Cardiac muscle cell (in vitro differentiated cells and primary cell): ENCODE measurements around the gene ACOT7. TPM values are rescaled to one million over a fixed set of nuclear protein-coding genes. Genes with fewer than 3 reads are reported as not detected.
"Not testable (repeated sequence)": the region's sequence is repeated elsewhere in the genome, so short reads cannot be mapped to it uniquely, and the experiment has no call there.

Experiments used
- DNase-seq, 2 donors: peaks; one replicate each; pipeline versions ENCODE4 v3.0.0 to v3.0.0-alpha.2; 2010 to 2017; ENCODE audit warnings: low read depth in 1 of 2, low spot score in 1 of 2
- H3K27ac ChIP-seq: fragments of 200-600 bp; sonication (generic); 2 replicates; pipeline ENCODE4 v1.5.1; 2016
- H3K27me3 ChIP-seq: fragments of 200-600 bp; sonication (generic); 2 replicates; pipeline ENCODE4 v1.6.0; 2016; ENCODE audit warnings: control low read depth
- H3K36me3 ChIP-seq: fragments of 200-600 bp; sonication (generic); 2 replicates; pipeline ENCODE4 v1.5.1; 2016; ENCODE audit warnings: control low read depth
- H3K4me1 ChIP-seq: fragments of 200-600 bp; sonication (generic); 2 replicates; pipeline ENCODE4 v1.8.1; 2017; ENCODE audit warnings: low read depth, mild to moderate bottlenecking, mixed run types
- H3K4me3 ChIP-seq: fragments of 200-600 bp; sonication (generic); 2 replicates; pipeline ENCODE4 v1.5.1; 2016; ENCODE audit warnings: mild to moderate bottlenecking
- H3K9me3 ChIP-seq: fragments of 200-600 bp; sonication (generic); 2 replicates; pipeline ENCODE4 v1.5.1; 2017; ENCODE audit warnings: low read depth, mild to moderate bottlenecking, control low read depth
- polyA plus RNA-seq: library from polyadenylated mRNA; unstranded; fragments of >200 nt; fragmentation: Nextera tagmentation; extraction: Ambion mirVana; gene quantifications from 2 replicates; pipeline ENCODE4 v1.2.1, GENCODE V29; 2016
- total RNA-seq: library from RNA; depleted of rRNA; stranded (reverse); fragments of >200 nt; gene quantifications from 2 replicates; pipeline ENCODE4 v1.2.3, GENCODE V29; 2016
- TF ChIP-seq, protein P1 (sequence below): IDR thresholded peaks from 2 replicates; pipeline ENCODE4 v1.5.1; 2012; ENCODE audit warnings: low read depth, mild to moderate bottlenecking, low read length

Gene ACOT7
- total and polyA plus RNA-seq, 2 experiments from 2014 or later, result 11.8 to 51.2 TPM

- no peaks in the 10 kb centered on the region for H3K9me3 ChIP-seq
- H3K27ac ChIP-seq, result no peak overlapping the region
- no peak for DNase-seq
- H3K27me3 ChIP-seq, result peaks cover 73% of the 10 kb centered on the region
- H3K4me3 ChIP-seq, result no peak overlapping the region
- TF ChIP-seq, protein P1, sequence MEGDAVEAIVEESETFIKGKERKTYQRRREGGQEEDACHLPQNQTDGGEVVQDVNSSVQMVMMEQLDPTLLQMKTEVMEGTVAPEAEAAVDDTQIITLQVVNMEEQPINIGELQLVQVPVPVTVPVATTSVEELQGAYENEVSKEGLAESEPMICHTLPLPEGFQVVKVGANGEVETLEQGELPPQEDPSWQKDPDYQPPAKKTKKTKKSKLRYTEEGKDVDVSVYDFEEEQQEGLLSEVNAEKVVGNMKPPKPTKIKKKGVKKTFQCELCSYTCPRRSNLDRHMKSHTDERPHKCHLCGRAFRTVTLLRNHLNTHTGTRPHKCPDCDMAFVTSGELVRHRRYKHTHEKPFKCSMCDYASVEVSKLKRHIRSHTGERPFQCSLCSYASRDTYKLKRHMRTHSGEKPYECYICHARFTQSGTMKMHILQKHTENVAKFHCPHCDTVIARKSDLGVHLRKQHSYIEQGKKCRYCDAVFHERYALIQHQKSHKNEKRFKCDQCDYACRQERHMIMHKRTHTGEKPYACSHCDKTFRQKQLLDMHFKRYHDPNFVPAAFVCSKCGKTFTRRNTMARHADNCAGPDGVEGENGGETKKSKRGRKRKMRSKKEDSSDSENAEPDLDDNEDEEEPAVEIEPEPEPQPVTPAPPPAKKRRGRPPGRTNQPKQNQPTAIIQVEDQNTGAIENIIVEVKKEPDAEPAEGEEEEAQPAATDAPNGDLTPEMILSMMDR, result no peak
- H3K4me1 ChIP-seq, result no peaks in the 10 kb centered on the region
- H3K36me3 ChIP-seq, result no peaks in the 10 kb centered on the region
These were observed 15.5 kb upstream of the ACOT7 start for GRCh38 chr1:6409053-6409452.

- H3K9me3 ChIP-seq, result no peaks in the 10 kb centered on the region
- peaks cover 64% of the 10 kb centered on the region for H3K27me3 ChIP-seq
- H3K4me3 ChIP-seq, result no peak overlapping the region
- no peaks in the 10 kb centered on the region for H3K4me1 ChIP-seq
- DNase-seq, result no peak
- H3K27ac ChIP-seq, result no peak overlapping the region
- TF ChIP-seq, protein P1, result no peak
- no peaks in the 10 kb centered on the region for H3K36me3 ChIP-seq
These were observed 14.5 kb upstream of the ACOT7 start for GRCh38 chr1:6408023-6408422.

GRCh38 chr1:6401673-6402072, 8.1 kb upstream of the ACOT7 start:
- Histone ChIP-seq H3K27me3 (peaks cover 17% of the 10 kb centered on the region), H3K9me3 (no peaks in the 10 kb centered on the region), H3K4me1 (no peaks in the 10 kb centered on the region), H3K27ac (no peak overlapping the region), H3K4me3 (no peak overlapping the region), H3K36me3 (no peaks in the 10 kb centered on the region)
- TF ChIP-seq, protein P1, result no peak
- DNase-seq, result no peak

GRCh38 chr1:6399294-6399693, 5.7 kb upstream of the ACOT7 start:
- Histone ChIP-seq H3K36me3 (no peaks in the 10 kb centered on the region), H3K9me3 (no peaks in the 10 kb centered on the region)
- no peak for DNase-seq

DNA sequence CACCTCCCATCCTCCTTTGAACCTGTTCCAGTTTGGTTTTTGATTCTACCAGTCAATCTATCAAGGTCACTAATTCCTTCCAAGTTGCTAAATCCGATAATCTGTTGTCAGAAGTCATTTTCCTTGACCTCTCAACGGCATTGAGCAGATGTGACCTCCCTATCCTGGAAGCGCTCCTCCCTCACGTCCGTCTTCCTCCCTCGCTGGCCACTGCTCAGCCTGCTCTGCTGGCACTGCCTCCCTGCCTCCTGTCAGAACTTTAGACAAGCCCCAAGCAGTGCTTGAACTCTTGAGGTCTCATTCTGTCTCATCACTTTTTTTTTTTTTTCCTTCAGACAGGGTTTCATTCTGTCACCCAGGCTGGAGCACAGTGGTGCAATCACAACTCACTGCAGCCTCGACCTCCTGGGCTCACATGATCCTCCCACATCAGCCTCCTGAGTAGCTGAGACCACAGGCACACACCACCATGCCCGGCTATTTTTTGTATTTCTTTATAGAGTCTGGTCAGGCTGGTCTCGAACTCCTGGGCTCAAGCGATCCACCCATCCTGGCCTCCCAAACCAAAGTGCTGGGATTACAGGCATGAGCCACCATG, 4.4 kb upstream of the ACOT7 start:
- Histone ChIP-seq H3K4me3 (no peak overlapping the region), H3K27ac (no peak overlapping the region), H3K36me3 (no peaks in the 10 kb centered on the region), H3K9me3 (no peaks in the 10 kb centered on the region), H3K27me3 (no peaks in the 10 kb centered on the region), H3K4me1 (peaks cover 4% of the 10 kb centered on the region)
- no peak for DNase-seq
- TF ChIP-seq, protein P1, result no peak

More at GRCh38 chr1:6399294-6399693, 5.7 kb upstream of the ACOT7 start:
- TF ChIP-seq, protein P1, result no peak
- Histone ChIP-seq H3K4me1 (peaks cover 1% of the 10 kb centered on the region), H3K4me3 (no peak overlapping the region), H3K27ac (no peak overlapping the region), H3K27me3 (no peaks in the 10 kb centered on the region)

DNA sequence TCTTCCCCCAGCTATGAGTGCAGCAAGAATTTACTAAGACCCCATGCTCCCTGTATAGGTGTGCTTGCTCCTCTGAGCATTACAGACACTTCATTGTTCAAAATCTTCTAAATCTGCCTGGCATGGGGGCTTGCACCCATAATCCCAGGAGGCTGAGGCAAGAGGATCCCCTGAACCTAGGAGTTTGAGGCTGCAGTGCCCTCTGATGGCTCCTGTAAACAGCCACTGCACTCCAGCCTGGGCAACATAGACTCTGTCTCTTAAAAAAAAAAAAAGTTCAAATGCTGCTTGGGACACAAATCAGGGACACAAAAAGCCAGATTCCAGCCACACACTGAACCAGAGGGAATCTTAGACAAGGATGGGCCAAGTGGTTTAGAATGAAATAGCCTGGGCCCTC, 3.4 kb upstream of the ACOT7 start:
- TF ChIP-seq, protein P1, result peak; percentile 14
- DNase-seq, result no peak
- H3K9me3 ChIP-seq, result no peaks in the 10 kb centered on the region
- no peaks in the 10 kb centered on the region for H3K36me3 ChIP-seq
- no peak overlapping the region for H3K27ac ChIP-seq
- H3K4me3 ChIP-seq, result no peak overlapping the region
- H3K27me3 ChIP-seq, result peaks cover 8% of the 10 kb centered on the region
- H3K4me1 ChIP-seq, result peaks cover 4% of the 10 kb centered on the region

DNA sequence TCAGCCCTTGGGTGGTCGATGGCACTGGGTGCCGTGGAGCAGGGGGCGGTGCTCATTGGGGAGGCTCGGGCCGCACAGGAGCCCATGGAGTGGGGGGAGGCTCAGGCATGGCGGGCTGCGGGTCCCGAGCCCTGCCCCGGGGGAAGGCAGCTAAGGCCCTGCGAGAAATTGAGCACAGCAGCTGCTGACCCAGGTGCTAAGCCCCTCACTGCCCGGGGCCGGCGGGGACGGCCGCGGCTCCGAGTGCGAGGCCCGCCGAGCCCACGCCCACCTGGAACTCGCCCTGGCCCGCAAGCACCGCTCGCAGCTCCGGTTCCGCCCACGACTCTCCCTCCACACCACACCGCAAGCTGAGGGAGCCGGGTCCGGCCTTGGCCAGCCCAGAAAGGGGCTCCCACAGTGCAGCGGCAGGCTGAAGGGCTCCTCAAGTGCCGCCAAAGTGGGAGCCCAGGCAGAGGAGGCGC, 2.2 kb upstream of the ACOT7 start:
- H3K4me1 ChIP-seq, H3K9me3 ChIP-seq, H3K36me3 ChIP-seq, H3K4me3 ChIP-seq, DNase-seq, H3K27ac ChIP-seq: not testable (repeated sequence)
- H3K27me3 ChIP-seq, result peaks cover 16% of the 10 kb centered on the region

DNA sequence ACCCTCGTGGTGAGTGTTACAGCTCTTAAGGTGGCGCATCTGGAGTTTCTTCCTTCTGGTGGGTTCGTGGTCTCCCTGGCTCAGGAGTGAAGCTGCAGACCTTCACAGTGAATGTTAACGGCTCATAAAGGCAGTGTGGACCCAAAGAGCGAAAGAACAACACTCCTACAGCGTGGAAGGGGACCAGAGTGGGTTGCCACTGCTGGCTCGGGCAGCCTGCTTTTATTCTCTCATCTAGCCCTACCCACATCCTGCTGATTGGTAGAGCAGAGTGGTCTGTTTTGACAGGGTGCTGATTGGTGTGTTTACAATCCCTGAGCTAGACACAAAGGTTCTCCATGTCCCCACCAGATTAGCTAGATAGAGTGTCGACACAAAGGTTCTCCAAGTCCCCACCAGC, 1.6 kb upstream of the ACOT7 start:
- DNase-seq, H3K9me3 ChIP-seq, H3K36me3 ChIP-seq, H3K27ac ChIP-seq, H3K4me1 ChIP-seq, H3K4me3 ChIP-seq: not testable (repeated sequence)
- peaks cover 16% of the 10 kb centered on the region for H3K27me3 ChIP-seq
